ENCODE measurements around the gene SMC5. TPM values are rescaled to one million over a fixed set of nuclear protein-coding genes. Genes with fewer than 3 reads are reported as not detected.

The SMC5 gene
- total RNA-seq, 1 experiment from 2014 or later = 27.5 TPM

- TF ChIP-seq, protein P1, sequence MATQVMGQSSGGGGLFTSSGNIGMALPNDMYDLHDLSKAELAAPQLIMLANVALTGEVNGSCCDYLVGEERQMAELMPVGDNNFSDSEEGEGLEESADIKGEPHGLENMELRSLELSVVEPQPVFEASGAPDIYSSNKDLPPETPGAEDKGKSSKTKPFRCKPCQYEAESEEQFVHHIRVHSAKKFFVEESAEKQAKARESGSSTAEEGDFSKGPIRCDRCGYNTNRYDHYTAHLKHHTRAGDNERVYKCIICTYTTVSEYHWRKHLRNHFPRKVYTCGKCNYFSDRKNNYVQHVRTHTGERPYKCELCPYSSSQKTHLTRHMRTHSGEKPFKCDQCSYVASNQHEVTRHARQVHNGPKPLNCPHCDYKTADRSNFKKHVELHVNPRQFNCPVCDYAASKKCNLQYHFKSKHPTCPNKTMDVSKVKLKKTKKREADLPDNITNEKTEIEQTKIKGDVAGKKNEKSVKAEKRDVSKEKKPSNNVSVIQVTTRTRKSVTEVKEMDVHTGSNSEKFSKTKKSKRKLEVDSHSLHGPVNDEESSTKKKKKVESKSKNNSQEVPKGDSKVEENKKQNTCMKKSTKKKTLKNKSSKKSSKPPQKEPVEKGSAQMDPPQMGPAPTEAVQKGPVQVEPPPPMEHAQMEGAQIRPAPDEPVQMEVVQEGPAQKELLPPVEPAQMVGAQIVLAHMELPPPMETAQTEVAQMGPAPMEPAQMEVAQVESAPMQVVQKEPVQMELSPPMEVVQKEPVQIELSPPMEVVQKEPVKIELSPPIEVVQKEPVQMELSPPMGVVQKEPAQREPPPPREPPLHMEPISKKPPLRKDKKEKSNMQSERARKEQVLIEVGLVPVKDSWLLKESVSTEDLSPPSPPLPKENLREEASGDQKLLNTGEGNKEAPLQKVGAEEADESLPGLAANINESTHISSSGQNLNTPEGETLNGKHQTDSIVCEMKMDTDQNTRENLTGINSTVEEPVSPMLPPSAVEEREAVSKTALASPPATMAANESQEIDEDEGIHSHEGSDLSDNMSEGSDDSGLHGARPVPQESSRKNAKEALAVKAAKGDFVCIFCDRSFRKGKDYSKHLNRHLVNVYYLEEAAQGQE (IDR thresholded peaks at IDR 0.05; ENCODE audit: low read depth) = no peak
- TF ChIP-seq JUND (IDR thresholded peaks at IDR 0.05) = no peak
- no peak for TF ChIP-seq FOSL1 (IDR thresholded peaks at IDR 0.05; ENCODE audit: low read depth)
Measured at GRCh38 chr9:70395652-70396051, 136.9 kb downstream of the SMC5 start (continued).

DNA sequence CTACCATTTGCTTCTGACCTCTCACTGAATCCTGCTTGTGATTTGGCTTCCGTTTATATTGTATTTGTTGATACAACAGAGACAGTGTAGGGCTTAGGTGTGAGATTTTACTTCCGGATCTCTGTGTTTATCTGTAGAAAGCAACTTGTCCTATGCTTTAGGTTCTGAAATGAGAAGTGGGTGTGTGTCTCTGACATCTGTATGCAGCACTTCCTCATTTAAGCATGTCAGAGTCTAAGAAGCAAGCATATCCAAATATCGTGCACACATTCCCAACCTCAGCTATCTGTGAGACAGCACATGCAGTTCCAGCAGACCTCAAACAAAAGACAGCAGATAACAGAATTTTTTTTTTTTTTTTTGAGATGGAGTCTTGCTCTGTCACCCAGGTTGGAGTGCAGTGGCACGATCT is 139.4 kb downstream of the SMC5 start:
- H3K27me3 ChIP-seq (ENCODE audit: insufficient read depth, low read length) = no peaks in the 10 kb centered on the region
- no peak for DNase-seq (ENCODE audit: low read depth, low spot score)
- no peak for ATAC-seq
- peaks cover 0 to under 1% of the 10 kb centered on the region in 2 experiments; a peak in 1 of 4 replicates for H3K4me1 ChIP-seq (ENCODE audit: control insufficient read depth in 1 of 2, insufficient read depth in 2 of 2, low read length in 2 of 2)
- no peak overlapping the region for H3K27ac ChIP-seq (ENCODE audit: low read depth, low read length)
- no peaks in the 10 kb centered on the region for H3K9me3 ChIP-seq (ENCODE audit: control insufficient read depth in 1 of 2, insufficient read depth in 1 of 2, low read depth in 1 of 2, low read length in 2 of 2)
- H4K20me1 ChIP-seq (ENCODE audit: insufficient read depth) = no peaks in the 10 kb centered on the region
- CTCF ChIA-PET = no interaction called here
- POLR2A ChIA-PET = no interaction called here
- BruUV-seq (replicated peaks) = no TSS peak
- H3K9me2 ChIP-seq (ENCODE audit: insufficient read depth) = no peaks in the 10 kb centered on the region
- no peaks in the 10 kb centered on the region for H3K79me2 ChIP-seq (ENCODE audit: insufficient read depth, low read length)
- intact Hi-C loops (cut with micrococcal nuclease) = no loop called here
- H3K36me3 ChIP-seq (ENCODE audit: control insufficient read depth in 1 of 2, insufficient read depth in 2 of 2, low read length in 2 of 2) = no peaks in the 10 kb centered on the region
- H3K4me2 ChIP-seq (ENCODE audit: low read length) = no peak overlapping the region
- no peak overlapping the region for H3K4me3 ChIP-seq (replicated peaks in 1 of 2; ENCODE audit: low read depth in 1 of 2, low read length in 2 of 2)
- RAD21 ChIA-PET (ENCODE audit: low non-redundant PET in 1 of 2, low total read pairs in 2 of 2, uncharacterized antibody in 2 of 2, unreplicated experiment in 2 of 2) = no interaction called here
- H2AFZ ChIP-seq (ENCODE audit: low read depth, low read length, poor library complexity, severe bottlenecking) = no peak overlapping the region
- no peak for TF ChIP-seq EZH2 (IDR thresholded peaks at IDR 0.05)
- TF ChIP-seq POLR2A (IDR thresholded peaks at IDR 0.05; ENCODE audit: borderline replicate concordance, extremely low read depth, insufficient read depth, insufficient read length) = no peak
- no peak for TF ChIP-seq CEBPB (IDR thresholded peaks at IDR 0.05; ENCODE audit: low read depth)
- no peak for TF ChIP-seq ELF1 (IDR thresholded peaks at IDR 0.05; ENCODE audit: borderline replicate concordance, low read depth)
- TF ChIP-seq POLR2AphosphoS5 (IDR thresholded peaks at IDR 0.05; ENCODE audit: low read depth, low read length) = no peak
- no peak for TF ChIP-seq SP1 (IDR thresholded peaks at IDR 0.05; ENCODE audit: low read depth)
- TF ChIP-seq, protein P1 (IDR thresholded peaks at IDR 0.05; ENCODE audit: low read depth) = no peak
- H3K9ac ChIP-seq (ENCODE audit: low read length) = no peak overlapping the region
